Lung (tissue), 12 donors: ENCODE measurements around the gene GRK3. TPM values are rescaled to one million over a fixed set of nuclear protein-coding genes. Genes with fewer than 3 reads are reported as not detected.

Experiments used
- ATAC-seq: fragments of 200-7000 bp; cut with Tn5 transposase; one replicate; pipeline ENCODE4 v1.9.1; 2020; ENCODE audit warnings: moderate number of reproducible peaks; ENCODE audit not compliant: insufficient read depth, low FRiP score
- DNase-seq, 3 donors: peaks; one replicate each; pipeline ENCODE4 v3.0.0-alpha.2; 2013 to 2017
- H3K27ac ChIP-seq, 2 donors: one replicate each; pipeline ENCODE4 v1.5.1; 2013; ENCODE audit warnings: mild to moderate bottlenecking in 2 of 2, moderate library complexity in 2 of 2, control low read depth in 1 of 2, inconsistent platforms in 1 of 2, low read depth in 1 of 2, low read length in 1 of 2
- H3K27me3 ChIP-seq, 3 donors: one replicate each; pipeline ENCODE4 v1.5.1; 2013; ENCODE audit warnings: low read length in 2 of 3; ENCODE audit not compliant: control insufficient read depth in 3 of 3, insufficient read depth in 3 of 3
- H3K36me3 ChIP-seq, 4 donors: one replicate each; pipeline ENCODE4 v1.5.1; 2013; ENCODE audit warnings: low read length in 4 of 4, mild to moderate bottlenecking in 1 of 4, moderate library complexity in 1 of 4; ENCODE audit not compliant: control insufficient read depth in 4 of 4, insufficient read depth in 4 of 4
- H3K4me1 ChIP-seq, 5 donors: one replicate each; pipeline ENCODE4 v1.5.1; 2013; ENCODE audit warnings: low read length in 5 of 5, mild to moderate bottlenecking in 2 of 5, moderate library complexity in 1 of 5; ENCODE audit not compliant: control insufficient read depth in 5 of 5, insufficient read depth in 5 of 5
- H3K4me3 ChIP-seq: one replicate; pipeline ENCODE4 v1.5.1; 2013; ENCODE audit warnings: mild to moderate bottlenecking, control low read depth, moderate library complexity
- H3K9ac ChIP-seq, 2 donors: one replicate each; pipeline ENCODE4 v1.5.1; 2013; ENCODE audit warnings: low read length in 2 of 2, control low read depth in 1 of 2; ENCODE audit not compliant: insufficient read depth in 1 of 2
- H3K9me3 ChIP-seq, 4 donors: one replicate each; pipeline ENCODE4 v1.5.1; 2013; ENCODE audit warnings: low read length in 3 of 4, mild to moderate bottlenecking in 1 of 4, moderate library complexity in 1 of 4; ENCODE audit not compliant: control insufficient read depth in 4 of 4, insufficient read depth in 3 of 4
- CTCF ChIP-seq: IDR thresholded peaks from 2 replicates; pipeline ENCODE4 v1.5.1; 2012; ENCODE audit warnings: mild to moderate bottlenecking; ENCODE audit errors: control extremely low read depth, extremely low read depth
- WGBS, 2 donors: extraction: QIAGEN DNeasy Blood & Tissue Kit; methylation state at CpG; one replicate each; pipeline ENCODE4 v1.1.7; 2013; 5-methylcytosine and 5-hydroxymethylcytosine counted together
- polyA plus RNA-seq, 2 donors: library from polyadenylated mRNA; stranded (reverse); fragments of 200-250 nt; gene quantifications; one replicate each; pipeline ENCODE4 v1.2.1, GENCODE V29; 2013
- total RNA-seq, 2 donors: library from RNA; depleted of rRNA in 1 of 2; stranded (reverse); fragments of >200 nt in 1 of 2; gene quantifications; one replicate each; pipeline ENCODE4 v1.2.1, GENCODE V29; 2014 to 2021
- donor health status: control.
- donor health status: control.
- donor health status: Bipolar disorder and iron deficiency.
- donor health status: healthy.
- donor health status: DM: yes; HTN: yes; CAD: no.

The GRK3 gene
- total and polyA plus RNA-seq, 4 donors, result 5.0 to 27.3 (median 18.0) TPM

GRCh38 chr22:25752615-25753214 is 188.2 kb downstream of the GRK3 start:
- Histone ChIP-seq H3K4me1 (peaks cover 0 to 2% (median 0%) of the 10 kb centered on the region in 5 donors), H3K4me3 (no peak overlapping the region), H3K36me3 (no peaks in the 10 kb centered on the region), H3K9ac (no peak overlapping the region), H3K27ac (no peak overlapping the region), H3K9me3 (peaks cover 0 to 2% (median 0%) of the 10 kb centered on the region in 4 donors), H3K27me3 (no peaks in the 10 kb centered on the region)
- WGBS, 2 donors, result 94 to 95% methylated on average over 48 of the region's 48 CpGs
- DNase-seq (no peak), ATAC-seq (no peak)
- TF ChIP-seq CTCF, result no peak

- Histone ChIP-seq H3K4me3 (no peak overlapping the region), H3K27ac (peak overlapping the region in 1 of 2 donors; percentile 76), H3K9ac (no peak overlapping the region), H3K36me3 (no peaks in the 10 kb centered on the region), H3K27me3 (no peaks in the 10 kb centered on the region), H3K9me3 (peaks cover 0 to 2% (median 0%) of the 10 kb centered on the region in 4 donors), H3K4me1 (peaks cover 0 to 2% (median 0%) of the 10 kb centered on the region in 5 donors)
- 89 to 94% methylated on average over 14 of the region's 14 CpGs for WGBS, 2 donors
- no peak for ATAC-seq
- DNase-seq, result no peak
- no peak for TF ChIP-seq CTCF
Measured at GRCh38 chr22:25753252-25753651, 188.8 kb downstream of the GRK3 start.

GRCh38 chr22:25754527-25755202 is 190.2 kb downstream of the GRK3 start:
- peaks cover 0 to 2% (median 0%) of the 10 kb centered on the region in 4 donors for H3K9me3 ChIP-seq
- no peak for TF ChIP-seq CTCF
- WGBS, 2 donors, result 83 to 89% methylated on average over 24 of the region's 24 CpGs
- H3K27me3 ChIP-seq, result no peaks in the 10 kb centered on the region
- no peak for ATAC-seq
- no peak for DNase-seq
- H3K9ac ChIP-seq, result no peak overlapping the region
- H3K4me3 ChIP-seq, result no peak overlapping the region
- H3K27ac ChIP-seq, result peak overlapping the region in 1 of 2 donors; percentile 76
- no peaks in the 10 kb centered on the region for H3K36me3 ChIP-seq
- H3K4me1 ChIP-seq, result peaks cover 0 to 2% (median 0%) of the 10 kb centered on the region in 5 donors
